ENCODE measurements around the gene IPO5.

The IPO5 gene

DNA sequence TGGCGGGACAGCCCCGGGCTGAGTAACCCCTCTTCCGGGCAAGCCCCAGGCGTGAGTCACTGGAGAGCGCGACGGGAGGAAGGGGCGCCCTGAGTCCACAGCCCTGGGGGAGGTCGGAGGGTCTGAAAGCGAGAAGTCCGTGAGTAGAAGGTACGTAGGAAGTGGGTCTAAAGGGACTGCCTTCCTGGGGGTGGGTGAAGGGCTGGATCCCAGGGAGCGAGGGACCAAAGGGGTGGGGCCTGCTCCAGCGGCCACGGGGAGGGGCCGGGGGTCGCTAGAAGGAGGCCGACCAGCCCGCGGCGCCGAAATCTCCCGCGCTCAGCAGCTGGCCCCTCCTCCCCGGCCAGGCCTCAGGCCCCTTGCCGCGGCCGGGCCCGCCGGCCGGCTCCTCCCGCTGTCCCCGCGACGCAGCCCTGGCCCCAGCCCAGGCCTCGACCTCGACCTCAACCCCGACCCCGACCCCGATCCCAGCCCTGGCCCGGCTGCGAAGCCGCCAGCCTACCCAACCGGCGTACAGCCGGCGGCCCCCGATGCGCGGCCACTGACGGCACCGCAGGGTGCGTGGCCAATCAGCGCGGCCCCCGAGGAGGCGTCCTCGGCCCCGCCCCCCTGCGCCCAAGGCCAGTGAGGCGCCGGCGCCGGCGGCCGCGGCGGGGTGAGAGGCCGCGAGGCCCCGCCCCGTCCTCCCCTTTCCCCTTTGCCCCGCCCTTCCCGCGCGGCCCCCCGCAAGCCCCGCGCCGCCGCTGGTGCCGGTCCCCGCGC lies 22.6 kb downstream of the IPO5 start:
- Histone ChIP-seq H3K9ac (ENCODE audit: low read depth in 1 of 2, low read length in 2 of 2) (peak overlapping the region; percentile 74 to 77), H3K36me3 (ENCODE audit: control insufficient read depth in 2 of 2, insufficient read depth in 2 of 2, low read length in 2 of 2) (no peaks in the 10 kb centered on the region), H3K4me1 (ENCODE audit: control insufficient read depth in 2 of 2, insufficient read depth in 2 of 2, low read length in 2 of 2) (peaks cover 6 to 10% of the 10 kb centered on the region in 2 donors), H3K4me3 (ENCODE audit: low read length in 2 of 2) (peak overlapping the region; percentile 79 to 90), H3K27me3 (ENCODE audit: control insufficient read depth in 2 of 2, insufficient read depth in 2 of 2, low read length in 2 of 2) (no peaks in the 10 kb centered on the region), H3K27ac (ENCODE audit: low read depth in 2 of 2, low read length in 2 of 2) (peak overlapping the region; percentile 82 to 85), H3K9me3 (ENCODE audit: control insufficient read depth in 2 of 2, low read length in 2 of 2) (no peaks in the 10 kb centered on the region)

DNA sequence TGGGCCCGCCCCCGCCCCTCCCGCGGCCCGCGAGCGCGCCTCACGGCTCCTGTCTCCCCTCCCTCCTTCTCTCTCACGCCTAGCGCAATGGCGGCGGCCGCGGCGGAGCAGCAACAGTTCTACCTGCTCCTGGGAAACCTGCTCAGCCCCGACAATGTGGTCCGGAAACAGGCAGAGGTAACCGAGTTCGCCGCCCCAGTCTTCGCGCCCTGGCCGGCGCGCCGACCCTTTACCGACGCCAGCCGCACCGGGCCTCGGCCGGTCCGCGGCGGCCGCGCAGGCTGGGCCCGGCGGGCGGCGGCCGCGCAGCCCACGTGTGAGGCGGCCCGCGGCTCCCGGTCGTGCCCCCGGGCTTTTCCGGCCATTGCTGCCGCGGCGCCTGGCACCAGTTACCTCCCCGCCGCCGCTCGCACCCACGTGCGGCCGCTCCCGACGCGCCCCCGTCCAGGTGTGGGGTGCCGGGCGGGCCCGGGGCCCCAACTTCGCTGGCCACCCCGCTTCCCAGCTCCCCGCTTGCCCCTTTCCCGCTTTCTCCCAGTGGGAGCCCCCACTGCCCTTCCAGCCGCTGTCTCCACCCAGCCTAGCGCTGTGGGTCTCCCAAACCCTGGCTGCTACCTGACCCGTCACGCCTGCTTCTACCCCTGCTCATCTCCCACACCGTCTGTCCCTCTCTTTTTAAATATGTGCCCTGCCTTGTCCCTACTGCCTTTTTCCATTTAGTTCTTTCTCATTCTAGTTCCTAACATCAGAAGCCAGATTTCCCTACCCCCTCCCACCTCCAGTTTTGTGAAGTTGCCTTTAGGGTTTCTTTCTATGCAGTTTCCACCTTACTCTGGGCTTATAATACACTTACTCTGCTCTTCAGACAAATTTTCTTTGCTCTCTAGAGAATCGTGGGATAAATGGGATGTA lies 23.4 kb downstream of the IPO5 start:
- Histone ChIP-seq H3K9me3 (ENCODE audit: control insufficient read depth in 2 of 2, low read length in 2 of 2) (no peaks in the 10 kb centered on the region), H3K4me3 (ENCODE audit: low read length in 2 of 2) (peak overlapping the region; percentile 58 to 90), H3K27ac (ENCODE audit: low read depth in 2 of 2, low read length in 2 of 2) (peak overlapping the region; percentile 74 to 82), H3K4me1 (ENCODE audit: control insufficient read depth in 2 of 2, insufficient read depth in 2 of 2, low read length in 2 of 2) (peaks cover 6 to 10% of the 10 kb centered on the region in 2 donors), H3K27me3 (ENCODE audit: control insufficient read depth in 2 of 2, insufficient read depth in 2 of 2, low read length in 2 of 2) (no peaks in the 10 kb centered on the region), H3K9ac (ENCODE audit: low read depth in 1 of 2, low read length in 2 of 2) (peak overlapping the region; percentile 53 to 69), H3K36me3 (ENCODE audit: control insufficient read depth in 2 of 2, insufficient read depth in 2 of 2, low read length in 2 of 2) (no peaks in the 10 kb centered on the region)

DNA sequence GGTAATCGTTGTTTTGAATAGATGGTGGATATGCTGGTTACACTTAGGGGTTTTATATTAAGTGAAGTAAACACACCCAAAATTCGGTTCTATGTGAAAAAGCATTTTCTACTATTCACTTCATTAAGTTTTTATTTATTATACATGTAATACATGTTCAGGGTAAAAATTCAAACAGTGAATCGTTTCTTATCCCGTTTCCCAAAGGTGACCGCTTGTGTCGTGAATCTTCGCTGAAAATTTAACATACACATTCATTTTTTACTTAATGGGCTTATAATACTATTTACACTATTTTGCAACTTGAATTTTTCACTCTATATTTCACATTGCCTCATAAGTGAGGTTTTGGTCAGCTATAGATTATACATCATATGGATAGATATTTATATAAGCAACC lies 24.5 kb downstream of the IPO5 start:
- peaks cover 6 to 10% of the 10 kb centered on the region in 2 donors for H3K4me1 ChIP-seq (ENCODE audit: control insufficient read depth in 2 of 2, insufficient read depth in 2 of 2, low read length in 2 of 2)
- peak overlapping the region in 1 of 2 donors; percentile 90 for H3K4me3 ChIP-seq (ENCODE audit: low read length in 2 of 2)
- H3K36me3 ChIP-seq (ENCODE audit: control insufficient read depth in 2 of 2, insufficient read depth in 2 of 2, low read length in 2 of 2), result peaks cover 0 to under 1% of the 10 kb centered on the region in 2 donors
- no peak overlapping the region for H3K9ac ChIP-seq (ENCODE audit: low read depth in 1 of 2, low read length in 2 of 2)
- H3K27me3 ChIP-seq (ENCODE audit: control insufficient read depth in 2 of 2, insufficient read depth in 2 of 2, low read length in 2 of 2), result no peaks in the 10 kb centered on the region
- no peaks in the 10 kb centered on the region for H3K9me3 ChIP-seq (ENCODE audit: control insufficient read depth in 2 of 2, low read length in 2 of 2)
- H3K27ac ChIP-seq (ENCODE audit: low read depth in 2 of 2, low read length in 2 of 2), result no peak overlapping the region

DNA sequence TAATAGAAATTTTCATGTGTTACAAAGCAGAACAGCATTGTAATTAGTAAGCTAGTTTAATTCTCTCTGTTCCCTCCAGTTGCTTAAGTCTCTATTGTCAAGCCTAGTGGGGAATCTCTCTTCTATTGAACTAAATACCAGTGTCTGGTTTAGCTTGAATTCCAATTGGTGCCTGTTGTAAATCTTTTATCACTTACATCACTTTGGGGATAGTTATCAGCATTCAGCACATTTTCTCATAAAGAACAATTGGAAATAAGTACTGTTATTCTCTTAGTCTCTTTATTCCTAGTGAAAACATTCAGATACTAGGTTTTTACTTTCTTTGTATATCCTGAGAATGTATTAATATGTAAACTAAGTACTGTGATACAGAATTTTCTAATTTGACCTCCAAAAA lies 25.2 kb downstream of the IPO5 start:
- no peaks in the 10 kb centered on the region for H3K9me3 ChIP-seq (ENCODE audit: control insufficient read depth in 2 of 2, low read length in 2 of 2)
- H3K9ac ChIP-seq (ENCODE audit: low read depth in 1 of 2, low read length in 2 of 2), result no peak overlapping the region
- no peak overlapping the region for H3K27ac ChIP-seq (ENCODE audit: low read depth in 2 of 2, low read length in 2 of 2)
- no peaks in the 10 kb centered on the region for H3K27me3 ChIP-seq (ENCODE audit: control insufficient read depth in 2 of 2, insufficient read depth in 2 of 2, low read length in 2 of 2)
- H3K36me3 ChIP-seq (ENCODE audit: control insufficient read depth in 2 of 2, insufficient read depth in 2 of 2, low read length in 2 of 2), result peaks cover 0 to 6% of the 10 kb centered on the region in 2 donors
- peak overlapping the region in 1 of 2 donors; percentile 16 for H3K4me3 ChIP-seq (ENCODE audit: low read length in 2 of 2)
- peaks cover 6 to 10% of the 10 kb centered on the region in 2 donors for H3K4me1 ChIP-seq (ENCODE audit: control insufficient read depth in 2 of 2, insufficient read depth in 2 of 2, low read length in 2 of 2)

DNA sequence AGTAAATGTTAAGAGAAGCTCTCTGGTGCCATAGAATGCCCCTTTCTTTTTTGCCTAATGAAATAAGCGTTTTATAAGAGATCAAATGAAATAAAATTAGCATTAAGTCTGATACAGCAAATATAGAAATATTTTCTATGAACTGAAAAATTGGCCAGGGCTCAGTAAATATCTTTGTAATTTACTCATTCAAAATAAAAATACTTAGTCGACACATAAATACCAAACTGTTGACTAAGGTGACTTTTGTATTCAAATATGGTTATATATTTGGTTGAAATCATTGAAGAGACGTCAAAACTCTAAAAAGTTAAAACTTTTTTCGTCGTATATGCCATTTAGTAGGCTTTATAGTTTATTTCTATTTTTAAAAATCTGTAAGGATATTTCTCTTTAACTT lies 25.6 kb downstream of the IPO5 start:
- Histone ChIP-seq H3K9ac (ENCODE audit: low read depth in 1 of 2, low read length in 2 of 2) (no peak overlapping the region), H3K27me3 (ENCODE audit: control insufficient read depth in 2 of 2, insufficient read depth in 2 of 2, low read length in 2 of 2) (no peaks in the 10 kb centered on the region), H3K4me1 (ENCODE audit: control insufficient read depth in 2 of 2, insufficient read depth in 2 of 2, low read length in 2 of 2) (peaks cover 6 to 10% of the 10 kb centered on the region in 2 donors), H3K9me3 (ENCODE audit: control insufficient read depth in 2 of 2, low read length in 2 of 2) (no peaks in the 10 kb centered on the region), H3K27ac (ENCODE audit: low read depth in 2 of 2, low read length in 2 of 2) (no peak overlapping the region), H3K4me3 (ENCODE audit: low read length in 2 of 2) (no peak overlapping the region), H3K36me3 (ENCODE audit: control insufficient read depth in 2 of 2, insufficient read depth in 2 of 2, low read length in 2 of 2) (peaks cover 0 to 6% of the 10 kb centered on the region in 2 donors)

DNA sequence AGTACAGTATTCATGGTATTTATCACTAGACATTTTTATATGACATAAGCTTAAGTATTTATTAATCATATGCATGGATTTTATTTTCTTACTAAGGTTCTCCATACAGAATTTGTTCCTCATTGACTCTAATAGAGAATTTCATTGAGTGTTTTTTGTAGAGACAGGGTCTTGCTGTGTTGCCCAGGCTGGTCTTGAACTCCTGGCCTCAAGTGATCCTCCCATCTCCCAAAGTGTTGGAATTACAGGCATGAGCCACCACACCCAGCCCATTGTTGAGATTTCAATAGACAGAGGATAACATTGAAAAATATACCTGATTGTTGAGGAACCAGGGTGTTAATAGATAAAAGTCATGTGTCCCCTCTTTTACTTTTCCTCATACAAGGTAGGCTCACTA lies 26.1 kb downstream of the IPO5 start:
- Histone ChIP-seq H3K27ac (ENCODE audit: low read depth in 2 of 2, low read length in 2 of 2) (no peak overlapping the region), H3K27me3 (ENCODE audit: control insufficient read depth in 2 of 2, insufficient read depth in 2 of 2, low read length in 2 of 2) (no peaks in the 10 kb centered on the region), H3K9me3 (ENCODE audit: control insufficient read depth in 2 of 2, low read length in 2 of 2) (no peaks in the 10 kb centered on the region), H3K9ac (ENCODE audit: low read depth in 1 of 2, low read length in 2 of 2) (no peak overlapping the region), H3K36me3 (ENCODE audit: control insufficient read depth in 2 of 2, insufficient read depth in 2 of 2, low read length in 2 of 2) (peaks cover 0 to 6% of the 10 kb centered on the region in 2 donors), H3K4me3 (ENCODE audit: low read length in 2 of 2) (no peak overlapping the region), H3K4me1 (ENCODE audit: control insufficient read depth in 2 of 2, insufficient read depth in 2 of 2, low read length in 2 of 2) (peaks cover 6 to 10% of the 10 kb centered on the region in 2 donors)

DNA sequence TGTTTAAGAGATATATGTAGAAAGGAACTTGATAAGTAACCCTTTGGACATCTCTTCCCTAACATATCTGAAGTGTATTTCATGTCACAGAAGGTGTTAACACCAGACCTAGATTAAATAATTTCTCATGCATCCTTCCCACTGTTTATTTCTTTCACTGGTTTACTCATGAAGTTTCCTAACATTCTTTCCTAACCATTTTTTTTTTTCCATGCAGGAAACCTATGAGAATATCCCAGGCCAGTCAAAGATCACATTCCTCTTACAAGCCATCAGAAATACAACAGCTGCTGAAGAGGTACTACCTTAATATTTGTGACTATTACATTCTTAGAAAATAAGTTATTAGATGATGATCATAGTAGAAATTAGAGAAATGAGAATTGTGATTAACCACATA lies 28.8 kb downstream of the IPO5 start:
- Histone ChIP-seq H3K9ac (ENCODE audit: low read depth in 1 of 2, low read length in 2 of 2) (no peak overlapping the region), H3K4me1 (ENCODE audit: control insufficient read depth in 2 of 2, insufficient read depth in 2 of 2, low read length in 2 of 2) (peaks cover 4% of the 10 kb centered on the region in 2 donors), H3K27me3 (ENCODE audit: control insufficient read depth in 2 of 2, insufficient read depth in 2 of 2, low read length in 2 of 2) (no peaks in the 10 kb centered on the region), H3K9me3 (ENCODE audit: control insufficient read depth in 2 of 2, low read length in 2 of 2) (no peaks in the 10 kb centered on the region), H3K27ac (ENCODE audit: low read depth in 2 of 2, low read length in 2 of 2) (no peak overlapping the region), H3K4me3 (ENCODE audit: low read length in 2 of 2) (no peak overlapping the region), H3K36me3 (ENCODE audit: control insufficient read depth in 2 of 2, insufficient read depth in 2 of 2, low read length in 2 of 2) (peaks cover 15 to 19% of the 10 kb centered on the region in 2 donors)

DNA sequence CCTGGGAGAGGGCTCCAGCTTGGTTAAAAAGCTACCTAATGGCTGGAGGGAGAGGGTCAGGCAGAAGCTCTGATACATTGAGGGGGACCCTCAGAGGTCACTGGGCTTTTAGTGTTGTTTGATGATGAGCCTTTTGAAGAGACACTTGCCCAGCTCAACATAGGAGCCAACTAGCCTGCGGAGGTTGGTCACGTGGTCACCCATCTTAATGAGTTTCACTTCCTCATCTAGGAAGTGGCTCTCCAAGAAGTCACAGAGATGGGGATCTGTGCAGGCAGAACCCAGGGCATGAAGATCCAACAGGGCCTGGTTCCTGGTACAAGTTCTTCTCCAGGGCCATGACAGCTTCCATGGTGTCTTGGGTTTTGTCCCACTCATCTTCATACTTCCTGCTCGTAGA lies 33.4 kb downstream of the IPO5 start:
- H3K9ac ChIP-seq (ENCODE audit: low read depth in 1 of 2, low read length in 2 of 2), result no peak overlapping the region
- H3K9me3 ChIP-seq (ENCODE audit: control insufficient read depth in 2 of 2, low read length in 2 of 2), result no peaks in the 10 kb centered on the region
- H3K36me3 ChIP-seq (ENCODE audit: control insufficient read depth in 2 of 2, insufficient read depth in 2 of 2, low read length in 2 of 2), result peaks cover 33 to 55% of the 10 kb centered on the region in 2 donors
- no peak overlapping the region for H3K4me3 ChIP-seq (ENCODE audit: low read length in 2 of 2)
- no peaks in the 10 kb centered on the region for H3K4me1 ChIP-seq (ENCODE audit: control insufficient read depth in 2 of 2, insufficient read depth in 2 of 2, low read length in 2 of 2)
- no peak overlapping the region for H3K27ac ChIP-seq (ENCODE audit: low read depth in 2 of 2, low read length in 2 of 2)
- no peaks in the 10 kb centered on the region for H3K27me3 ChIP-seq (ENCODE audit: control insufficient read depth in 2 of 2, insufficient read depth in 2 of 2, low read length in 2 of 2)

DNA sequence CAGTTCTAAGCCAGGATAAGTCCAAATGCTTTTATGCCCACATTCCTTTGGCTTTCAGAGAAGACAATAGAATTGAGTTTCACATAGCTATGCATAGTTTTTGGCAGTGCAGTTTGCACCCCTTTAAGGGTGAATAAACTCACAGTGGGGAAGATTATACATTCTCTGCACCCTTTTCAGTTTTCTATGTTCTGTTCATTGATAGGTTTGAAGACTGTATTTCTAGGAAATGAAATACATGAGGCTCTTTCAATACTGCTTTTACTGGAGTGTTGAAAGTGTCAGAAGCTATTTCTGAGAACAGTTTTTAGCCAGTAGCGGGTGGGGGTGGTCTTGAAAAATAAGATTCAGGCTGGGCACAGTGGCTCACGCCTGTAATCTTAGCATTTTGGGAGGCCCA lies 46.2 kb downstream of the IPO5 start:
- Histone ChIP-seq H3K36me3 (ENCODE audit: control insufficient read depth in 2 of 2, insufficient read depth in 2 of 2, low read length in 2 of 2) (peaks cover 44 to 49% of the 10 kb centered on the region in 2 donors), H3K9ac (ENCODE audit: low read depth in 1 of 2, low read length in 2 of 2) (no peak overlapping the region), H3K9me3 (ENCODE audit: control insufficient read depth in 2 of 2, low read length in 2 of 2) (no peaks in the 10 kb centered on the region)

DNA sequence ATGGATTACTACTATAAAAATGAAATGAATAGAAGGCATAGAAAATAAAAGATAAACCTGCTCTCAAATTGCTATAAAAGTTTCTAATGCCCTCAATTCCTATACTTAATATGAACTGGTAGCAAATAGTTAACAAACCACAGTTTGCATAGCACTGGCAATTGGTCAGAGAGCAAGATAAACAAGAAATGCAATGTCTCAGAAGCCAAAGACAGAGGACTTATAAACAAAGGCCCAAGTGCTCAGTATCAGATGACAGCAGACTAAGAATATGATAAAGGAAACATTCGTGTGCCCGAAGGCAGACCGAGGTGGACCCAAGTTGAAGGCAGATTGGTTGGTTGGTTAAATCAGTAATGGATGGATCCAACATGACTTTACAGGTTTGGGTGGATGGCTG lies 50.6 kb downstream of the IPO5 start:
- no peak overlapping the region for H3K27ac ChIP-seq (ENCODE audit: low read depth in 2 of 2, low read length in 2 of 2)
- no peaks in the 10 kb centered on the region for H3K9me3 ChIP-seq (ENCODE audit: control insufficient read depth in 2 of 2, low read length in 2 of 2)
- no peaks in the 10 kb centered on the region for H3K4me1 ChIP-seq (ENCODE audit: control insufficient read depth in 2 of 2, insufficient read depth in 2 of 2, low read length in 2 of 2)
- H3K27me3 ChIP-seq (ENCODE audit: control insufficient read depth in 2 of 2, insufficient read depth in 2 of 2, low read length in 2 of 2), result no peaks in the 10 kb centered on the region
- H3K9ac ChIP-seq (ENCODE audit: low read depth in 1 of 2, low read length in 2 of 2), result no peak overlapping the region
- H3K4me3 ChIP-seq (ENCODE audit: low read length in 2 of 2), result no peak overlapping the region
- peaks cover 57 to 68% of the 10 kb centered on the region in 2 donors for H3K36me3 ChIP-seq (ENCODE audit: control insufficient read depth in 2 of 2, insufficient read depth in 2 of 2, low read length in 2 of 2)

More for the DNA sequence above, 46.2 kb downstream of the IPO5 start:
- Histone ChIP-seq H3K4me1 (ENCODE audit: control insufficient read depth in 2 of 2, insufficient read depth in 2 of 2, low read length in 2 of 2) (no peaks in the 10 kb centered on the region), H3K4me3 (ENCODE audit: low read length in 2 of 2) (no peak overlapping the region), H3K27ac (ENCODE audit: low read depth in 2 of 2, low read length in 2 of 2) (no peak overlapping the region), H3K27me3 (ENCODE audit: control insufficient read depth in 2 of 2, insufficient read depth in 2 of 2, low read length in 2 of 2) (no peaks in the 10 kb centered on the region)
